HepG2 (cell line): ENCODE measurements around the gene MAPRE3. TPM values are rescaled to one million over a fixed set of nuclear protein-coding genes. Genes with fewer than 3 reads are reported as not detected.

Experiments used
- DMTF1 ChIP-seq: sonication (generic); formaldehyde crosslinking; IDR thresholded peaks from 2 replicates; pipeline ENCODE4 v1.4.0; 2020; ENCODE audit warnings: mild to moderate bottlenecking, missing genetic modification reagents
- E2F1 ChIP-seq: sonication (generic); formaldehyde crosslinking; IDR thresholded peaks from 2 replicates; pipeline ENCODE4 v1.5.0; 2020; ENCODE audit warnings: missing genetic modification reagents
- HOXA5 ChIP-seq: sonication (generic); formaldehyde crosslinking; IDR thresholded peaks from 2 replicates; pipeline ENCODE4 v1.4.0; 2020; ENCODE audit warnings: missing genetic modification reagents
- KAT7 ChIP-seq: IDR thresholded peaks from 2 replicates; pipeline ENCODE4 v1.6.1; 2018; ENCODE audit warnings: borderline replicate concordance, missing compliant biosample characterization
- MATR3 ChIP-seq: sonication (generic); formaldehyde crosslinking; IDR thresholded peaks from 2 replicates; pipeline ENCODE4 v1.4.0; 2020; ENCODE audit warnings: missing genetic modification reagents
- MLXIP ChIP-seq: sonication (generic); formaldehyde crosslinking; IDR thresholded peaks from 2 replicates; pipeline ENCODE4 v1.9.0; 2021; ENCODE audit warnings: missing genetic modification reagents, borderline replicate concordance
- MYNN ChIP-seq: sonication (generic); formaldehyde crosslinking; IDR thresholded peaks from 2 replicates; pipeline ENCODE4 v1.4.0; 2020; ENCODE audit warnings: mild to moderate bottlenecking, low read depth, missing genetic modification reagents
- NR2F6 ChIP-seq, 2 experiments: IDR thresholded peaks; 2 replicates each; pipeline ENCODE4 v1.6.1; 2016; ENCODE audit warnings: antibody characterized with exemption in 1 of 2, mild to moderate bottlenecking in 1 of 2
- PHF21A ChIP-seq: sonication (generic); formaldehyde crosslinking; IDR thresholded peaks from 2 replicates; pipeline ENCODE4 v1.5.0; 2020; ENCODE audit warnings: mild to moderate bottlenecking, missing genetic modification reagents
- RORA ChIP-seq: sonication (generic); formaldehyde crosslinking; IDR thresholded peaks from 2 replicates; pipeline ENCODE4 v1.5.0; 2020; ENCODE audit warnings: mild to moderate bottlenecking, missing genetic modification reagents, moderate library complexity
- ZC3H13 ChIP-seq: sonication (generic); formaldehyde crosslinking; IDR thresholded peaks from 2 replicates; pipeline ENCODE4 v1.8.1; 2023; ENCODE audit warnings: mild to moderate bottlenecking, missing genetic modification reagents, moderate library complexity
- ZNF740 ChIP-seq: sonication (generic); formaldehyde crosslinking; IDR thresholded peaks from 2 replicates; pipeline ENCODE4 v1.4.0; 2020; ENCODE audit warnings: missing genetic modification reagents
- polyA plus RNA-seq, 8 experiments: library from polyadenylated mRNA; depleted of rRNA in 3 of 8; stranded (reverse) in 7 of 8; unstranded in 1 of 8; fragments of >200 nt; fragmentation: Illumina TruSeq in 4 of 8; extraction: Trizol in 4 of 8; gene quantifications; 2 replicates each; pipeline versions ENCODE4 v1.2.1 to v1.2.3, GENCODE V29; 2011 to 2016; ENCODE audit warnings: low read depth in 4 of 8, missing spikeins in 1 of 8, mixed read lengths in 1 of 8; ENCODE audit not compliant: insufficient read depth in 1 of 8
- total RNA-seq, 5 experiments: library from RNA; depleted of rRNA; stranded (reverse); fragments of >200 nt; fragmentation: Illumina TruSeq; extraction: Trizol; gene quantifications; 2 replicates each; pipeline ENCODE4 v1.2.3, GENCODE V29; 2016; ENCODE audit warnings: low read depth in 1 of 5
- TF ChIP-seq, protein P1 (sequence below): sonication (generic); formaldehyde crosslinking; IDR thresholded peaks from 2 replicates; pipeline ENCODE4 v1.5.1; 2020; ENCODE audit warnings: mild to moderate bottlenecking, missing genetic modification reagents, moderate library complexity
- TF ChIP-seq, protein P2 (sequence below): sonication (generic); formaldehyde crosslinking; IDR thresholded peaks from 2 replicates; pipeline ENCODE4 v1.9.0; 2021; ENCODE audit warnings: missing genetic modification reagents, mild to moderate bottlenecking, borderline replicate concordance
- TF ChIP-seq, protein P3 (sequence below): sonication (generic); formaldehyde crosslinking; IDR thresholded peaks from 2 replicates; pipeline ENCODE4 v1.5.0; 2020; ENCODE audit warnings: mild to moderate bottlenecking, low read depth, missing genetic modification reagents, borderline replicate concordance

The MAPRE3 gene
- total and polyA plus RNA-seq, 2 of the 13 experiments (the other 11 are each of a cell fraction or from before 2014, with no cell fraction given), result 0.31 to 0.91 TPM

GRCh38 chr2:26970244-26970927 is at the start of gene MAPRE3 (continued):
- TF ChIP-seq, protein P1, sequence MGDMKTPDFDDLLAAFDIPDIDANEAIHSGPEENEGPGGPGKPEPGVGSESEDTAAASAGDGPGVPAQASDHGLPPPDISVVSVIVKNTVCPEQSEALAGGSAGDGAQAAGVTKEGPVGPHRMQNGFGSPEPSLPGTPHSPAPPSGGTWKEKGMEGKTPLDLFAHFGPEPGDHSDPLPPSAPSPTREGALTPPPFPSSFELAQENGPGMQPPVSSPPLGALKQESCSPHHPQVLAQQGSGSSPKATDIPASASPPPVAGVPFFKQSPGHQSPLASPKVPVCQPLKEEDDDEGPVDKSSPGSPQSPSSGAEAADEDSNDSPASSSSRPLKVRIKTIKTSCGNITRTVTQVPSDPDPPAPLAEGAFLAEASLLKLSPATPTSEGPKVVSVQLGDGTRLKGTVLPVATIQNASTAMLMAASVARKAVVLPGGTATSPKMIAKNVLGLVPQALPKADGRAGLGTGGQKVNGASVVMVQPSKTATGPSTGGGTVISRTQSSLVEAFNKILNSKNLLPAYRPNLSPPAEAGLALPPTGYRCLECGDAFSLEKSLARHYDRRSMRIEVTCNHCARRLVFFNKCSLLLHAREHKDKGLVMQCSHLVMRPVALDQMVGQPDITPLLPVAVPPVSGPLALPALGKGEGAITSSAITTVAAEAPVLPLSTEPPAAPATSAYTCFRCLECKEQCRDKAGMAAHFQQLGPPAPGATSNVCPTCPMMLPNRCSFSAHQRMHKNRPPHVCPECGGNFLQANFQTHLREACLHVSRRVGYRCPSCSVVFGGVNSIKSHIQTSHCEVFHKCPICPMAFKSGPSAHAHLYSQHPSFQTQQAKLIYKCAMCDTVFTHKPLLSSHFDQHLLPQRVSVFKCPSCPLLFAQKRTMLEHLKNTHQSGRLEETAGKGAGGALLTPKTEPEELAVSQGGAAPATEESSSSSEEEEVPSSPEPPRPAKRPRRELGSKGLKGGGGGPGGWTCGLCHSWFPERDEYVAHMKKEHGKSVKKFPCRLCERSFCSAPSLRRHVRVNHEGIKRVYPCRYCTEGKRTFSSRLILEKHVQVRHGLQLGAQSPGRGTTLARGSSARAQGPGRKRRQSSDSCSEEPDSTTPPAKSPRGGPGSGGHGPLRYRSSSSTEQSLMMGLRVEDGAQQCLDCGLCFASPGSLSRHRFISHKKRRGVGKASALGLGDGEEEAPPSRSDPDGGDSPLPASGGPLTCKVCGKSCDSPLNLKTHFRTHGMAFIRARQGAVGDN (CRISPR knock-in tag), result peak; percentile 76
- TF ChIP-seq KAT7 (CRISPR knock-in tag) (no peak), ZNF740 (CRISPR knock-in tag) (no peak), MATR3 (no peak), PHF21A (CRISPR knock-in tag) (no peak), E2F1 (CRISPR knock-in tag) (no peak), HOXA5 (no peak), DMTF1 (CRISPR knock-in tag) (no peak), MLXIP (CRISPR knock-in tag) (no peak), MYNN (CRISPR knock-in tag) (0 out of 2 replicates have a peak, but pooled peaks have one; percentile 29), ZC3H13 (CRISPR knock-in tag) (no peak), NR2F6 (IDR thresholded peaks at IDR 0.05) (no peak), NR2F6 (CRISPR knock-in tag; IDR thresholded peaks at IDR 0.05) (no peak), RORA (CRISPR knock-in tag) (no peak)
- TF ChIP-seq, protein P2, sequence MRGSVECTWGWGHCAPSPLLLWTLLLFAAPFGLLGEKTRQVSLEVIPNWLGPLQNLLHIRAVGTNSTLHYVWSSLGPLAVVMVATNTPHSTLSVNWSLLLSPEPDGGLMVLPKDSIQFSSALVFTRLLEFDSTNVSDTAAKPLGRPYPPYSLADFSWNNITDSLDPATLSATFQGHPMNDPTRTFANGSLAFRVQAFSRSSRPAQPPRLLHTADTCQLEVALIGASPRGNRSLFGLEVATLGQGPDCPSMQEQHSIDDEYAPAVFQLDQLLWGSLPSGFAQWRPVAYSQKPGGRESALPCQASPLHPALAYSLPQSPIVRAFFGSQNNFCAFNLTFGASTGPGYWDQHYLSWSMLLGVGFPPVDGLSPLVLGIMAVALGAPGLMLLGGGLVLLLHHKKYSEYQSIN, result no peak
- TF ChIP-seq, protein P3, sequence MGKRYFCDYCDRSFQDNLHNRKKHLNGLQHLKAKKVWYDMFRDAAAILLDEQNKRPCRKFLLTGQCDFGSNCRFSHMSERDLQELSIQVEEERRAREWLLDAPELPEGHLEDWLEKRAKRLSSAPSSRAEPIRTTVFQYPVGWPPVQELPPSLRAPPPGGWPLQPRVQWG, result no peak
